Measurements from ENCODE around the gene NXT1. TPM values are rescaled to one million over a fixed set of nuclear protein-coding genes. Genes with fewer than 3 reads are reported as not detected.

The NXT1 gene
- 34.7 and 59.0 TPM in 2 replicates for total RNA-seq

GRCh38 chr20:23350196-23350903 is at the start of gene NXT1:
Gene NXT1, plus strand, starts transcription at chr20:23350791. Its CDS starts 3,251 bp downstream, at chr20:23354042.

GRCh38 chr20:23361476-23362391 is 11.1 kb downstream of the NXT1 start, which contains the start of gene GZF1:
Gene GZF1, plus strand, starts transcription at chr20:23362182. Its CDS starts 2,202 bp downstream, at chr20:23364384.

Other genes with a start within 250 kb of the NXT1 start
- gene GZF1, start 11.4 kb downstream of the NXT1 start, total RNA-seq, result 6.0 and 23.6 TPM in 2 replicates
- gene NAPB, start 70.7 kb downstream of the NXT1 start, total RNA-seq, result 1.6 and 2.3 TPM in 2 replicates
- gene CSTL1, start 88.9 kb downstream of the NXT1 start, total RNA-seq, result not detected in 2 replicates
- gene CST11, start 102.1 kb downstream of the NXT1 start, total RNA-seq, result not detected in 2 replicates
- not detected in 2 replicates for gene CST8, start 140.3 kb downstream of the NXT1 start, total RNA-seq
- gene CST9L, start 217.7 kb downstream of the NXT1 start, total RNA-seq, result not detected in 2 replicates